Ishikawa (cell line): ENCODE results near the gene GSTO2.

Experiments
- CREB1 ChIP-seq: IDR thresholded peaks from 2 replicates; pipeline ENCODE4 v1.6.1; 2012; ENCODE audit warnings: low read depth
- FOXM1 ChIP-seq: IDR thresholded peaks from 2 replicates; pipeline ENCODE4 v1.6.1; 2012; ENCODE audit warnings: low read depth, borderline replicate concordance
- TEAD4 ChIP-seq: IDR thresholded peaks from 2 replicates; pipeline ENCODE4 v1.6.1; 2012

DNA sequence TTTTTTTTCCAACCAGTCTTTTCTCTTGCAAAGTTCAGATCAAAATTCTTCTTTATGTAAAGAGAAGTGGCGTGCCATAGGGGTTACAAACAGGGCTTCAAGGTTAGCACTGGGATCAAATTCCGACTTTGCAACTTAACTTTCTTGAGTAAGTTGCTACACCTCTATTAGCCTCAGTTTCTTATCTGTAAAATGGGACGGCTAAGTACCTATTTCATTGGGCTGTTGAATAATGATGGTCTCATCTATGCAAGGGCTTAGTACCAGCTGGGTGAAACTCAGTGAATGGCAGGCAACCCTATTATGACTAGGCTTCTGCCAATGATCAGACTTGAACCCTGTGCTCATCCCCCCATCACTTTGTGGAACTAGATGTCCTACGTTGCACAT is 35.4 kb downstream of the GSTO2 start:
- no peak for TF ChIP-seq TEAD4
- TF ChIP-seq FOXM1: no peak
- no peak for TF ChIP-seq CREB1
